CD8-positive, alpha-beta memory T cell (primary cell): ENCODE results near the gene XPR1. TPM values are rescaled to one million over a fixed set of nuclear protein-coding genes. Genes with fewer than 3 reads are reported as not detected.

ENCODE experiments used
- CTCF ChIA-PET: fragments of 350-600 bp; sonication (Branson Sonifier 250); formaldehyde crosslinking; loops from one replicate; lab custom pipeline; 2021; ENCODE audit warnings: antibody characterized with exemption; lab: Charles Lee
- POLR2A ChIA-PET: fragments of 350-600 bp; sonication (Branson Sonifier 250); formaldehyde crosslinking; loops from one replicate; lab custom pipeline; 2021; ENCODE audit warnings: antibody characterized with exemption; lab: Charles Lee
- DNase-seq, 5 donors: peaks; one replicate each; pipeline versions ENCODE4 v3.0.0 to v3.0.0-alpha.2; 2020 to 2022; ENCODE audit warnings: mixed read lengths in 1 of 5
- H3K27ac ChIP-seq: one replicate; pipeline ENCODE4 v1.7.0; 2013; ENCODE audit warnings: low read depth, mild to moderate bottlenecking, low read length, moderate library complexity
- H3K27me3 ChIP-seq: 2 replicates; pipeline ENCODE4 v1.7.0; 2013; ENCODE audit warnings: low read length, mild to moderate bottlenecking; ENCODE audit not compliant: insufficient read depth, poor library complexity, severe bottlenecking
- H3K36me3 ChIP-seq: 2 replicates; pipeline ENCODE4 v1.7.0; 2013; ENCODE audit warnings: mild to moderate bottlenecking, low read length, moderate library complexity; ENCODE audit not compliant: insufficient read depth
- H3K4me1 ChIP-seq: 2 replicates; pipeline ENCODE4 v1.7.0; 2013; ENCODE audit warnings: mild to moderate bottlenecking, low read length, moderate library complexity; ENCODE audit not compliant: insufficient read depth
- H3K4me3 ChIP-seq: 2 replicates; pipeline ENCODE4 v1.7.0; 2013; ENCODE audit warnings: mild to moderate bottlenecking, low read length
- H3K9me3 ChIP-seq: 2 replicates; pipeline ENCODE4 v1.7.0; 2013; ENCODE audit warnings: mild to moderate bottlenecking, low read length
- H3K27ac Mint-ChIP-seq, 8 donors: one replicate each; pipeline ENCODE4 v1.8.0; 2020 to 2021; ENCODE audit warnings: mixed read lengths in 8 of 8, mild to moderate bottlenecking in 6 of 8, inconsistent platforms in 3 of 8, moderate library complexity in 3 of 8
- H3K27me3 Mint-ChIP-seq, 2 donors: one replicate each; pipeline ENCODE4 v1.8.0; 2020 to 2021; ENCODE audit warnings: mixed read lengths in 2 of 2, mild to moderate bottlenecking in 1 of 2, moderate library complexity in 1 of 2
- H3K36me3 Mint-ChIP-seq, 3 donors: one replicate each; pipeline ENCODE4 v1.8.0; 2020 to 2021; ENCODE audit warnings: mixed read lengths in 3 of 3, inconsistent platforms in 1 of 3, mild to moderate bottlenecking in 1 of 3
- H3K4me1 Mint-ChIP-seq, 3 donors: one replicate each; pipeline ENCODE4 v1.8.0; 2020 to 2021; ENCODE audit warnings: mixed read lengths in 3 of 3, inconsistent platforms in 1 of 3, mild to moderate bottlenecking in 1 of 3
- H3K4me3 Mint-ChIP-seq, 7 donors: one replicate each; pipeline ENCODE4 v1.8.0; 2020 to 2021; ENCODE audit warnings: mixed read lengths in 7 of 7, mild to moderate bottlenecking in 6 of 7, moderate library complexity in 4 of 7, inconsistent platforms in 2 of 7
- H3K9me3 Mint-ChIP-seq, 5 donors: one replicate each; pipeline ENCODE4 v1.8.0; 2020 to 2022; ENCODE audit warnings: mixed read lengths in 5 of 5, mild to moderate bottlenecking in 3 of 5, moderate library complexity in 2 of 5, inconsistent platforms in 1 of 5
- polyA plus RNA-seq: library from polyadenylated mRNA; unstranded; fragments of 300-500 nt; fragmentation: Illumina TruSeq; gene quantifications from one replicate; pipeline ENCODE4 v1.2.3, GENCODE V29; 2021
- total RNA-seq, 2 experiments: library from RNA; stranded (reverse); gene quantifications; one replicate each; pipeline ENCODE4 v1.2.3, GENCODE V29; 2021

Gene XPR1
- total and polyA plus RNA-seq, 3 experiments from 2014 or later, result 7.6 to 23.2 (median 20.8) TPM

GRCh38 chr1:180937624-180938225, 305.9 kb downstream of the XPR1 start:
- no peaks in the 10 kb centered on the region for H3K4me1 ChIP-seq
- H3K27ac ChIP-seq, result no peak overlapping the region
- Mint-ChIP-seq H3K36me3 (peaks cover 0 to 5% (median 0%) of the 10 kb centered on the region in 3 donors), H3K4me1 (peaks cover 0 to 4% (median 4%) of the 10 kb centered on the region in 3 donors), H3K9me3 (no peaks in the 10 kb centered on the region), H3K27me3 (peaks cover 3 to 4% of the 10 kb centered on the region in 2 donors), H3K4me3 (no peak overlapping the region), H3K27ac (no peak overlapping the region)
- no peaks in the 10 kb centered on the region for H3K36me3 ChIP-seq
- POLR2A ChIA-PET, result no interaction called here
- CTCF ChIA-PET, result no interaction called here
- H3K27me3 ChIP-seq, result no peaks in the 10 kb centered on the region
- DNase-seq, result no peak
- H3K4me3 ChIP-seq, result no peak overlapping the region
- no peaks in the 10 kb centered on the region for H3K9me3 ChIP-seq

GRCh38 chr1:180939073-180939710, 307.4 kb downstream of the XPR1 start:
- Histone ChIP-seq H3K27me3 (no peaks in the 10 kb centered on the region), H3K4me3 (no peak overlapping the region), H3K27ac (no peak overlapping the region), H3K36me3 (no peaks in the 10 kb centered on the region), H3K4me1 (no peaks in the 10 kb centered on the region), H3K9me3 (no peaks in the 10 kb centered on the region)
- DNase-seq, result no peak
- H3K36me3 Mint-ChIP-seq, result peaks cover 0 to 2% (median 0%) of the 10 kb centered on the region in 3 donors
- H3K9me3 Mint-ChIP-seq, result no peaks in the 10 kb centered on the region
- peaks cover 0 to 4% of the 10 kb centered on the region in 2 donors for H3K27me3 Mint-ChIP-seq
- ChIA-PET CTCF (no interaction called here), POLR2A (no interaction called here)
- H3K4me1 Mint-ChIP-seq, result peaks cover 0 to 4% (median 4%) of the 10 kb centered on the region in 3 donors
- peak overlapping the region in 2 of 8 donors; percentile 32 to 78 for H3K27ac Mint-ChIP-seq
- no peak overlapping the region for H3K4me3 Mint-ChIP-seq

GRCh38 chr1:180939711-180940103, 307.9 kb downstream of the XPR1 start:
- Mint-ChIP-seq H3K9me3 (no peaks in the 10 kb centered on the region), H3K4me3 (no peak overlapping the region), H3K27me3 (peaks cover 0 to 2% of the 10 kb centered on the region in 2 donors), H3K36me3 (peaks cover 0 to 2% (median 0%) of the 10 kb centered on the region in 3 donors), H3K4me1 (peaks cover 0 to under 1% (median under 1%) of the 10 kb centered on the region in 3 donors), H3K27ac (peak overlapping the region in 2 of 8 donors; percentile 32 to 78)
- H3K27me3 ChIP-seq, result no peaks in the 10 kb centered on the region
- H3K4me3 ChIP-seq, result no peak overlapping the region
- H3K36me3 ChIP-seq, result no peaks in the 10 kb centered on the region
- ChIA-PET CTCF (no interaction called here), POLR2A (no interaction called here)
- H3K27ac ChIP-seq, result no peak overlapping the region
- no peaks in the 10 kb centered on the region for H3K4me1 ChIP-seq
- H3K9me3 ChIP-seq, result no peaks in the 10 kb centered on the region
- no peak for DNase-seq

Other genes with a start within 250 kb of the XPR1 start
- gene ACBD6, start 129.4 kb upstream of the XPR1 start, total RNA-seq, result 10 to 100 TPM; 50.3 to 51.4 TPM
- gene ACBD6, start 129.4 kb upstream of the XPR1 start, polyA plus RNA-seq, result 33.8 TPM
- not detected for gene OVAAL, start 73.1 kb upstream of the XPR1 start, total RNA-seq
- not detected for gene OVAAL, start 73.1 kb upstream of the XPR1 start, polyA plus RNA-seq